HepG2 (cell line): ENCODE results near the gene TF.

ENCODE experiments used
- CENPX ChIP-seq: sonication (generic); formaldehyde crosslinking; IDR thresholded peaks from 2 replicates; pipeline ENCODE4 v1.9.0; 2021; ENCODE audit warnings: mild to moderate bottlenecking, missing genetic modification reagents, moderate library complexity
- CTCF ChIP-seq: sonication (generic); formaldehyde crosslinking; IDR thresholded peaks from 2 replicates; pipeline ENCODE4 v1.5.0; 2020; ENCODE audit warnings: mild to moderate bottlenecking, missing genetic modification reagents, moderate library complexity
- HDAC2 ChIP-seq: sonication (generic); formaldehyde crosslinking; IDR thresholded peaks from 2 replicates; pipeline ENCODE4 v1.4.0; 2020; ENCODE audit warnings: missing genetic modification reagents
- NKX3-1 ChIP-seq: sonication (generic); formaldehyde crosslinking; IDR thresholded peaks from 2 replicates; pipeline ENCODE4 v1.5.0; 2020; ENCODE audit warnings: missing genetic modification reagents
- POLR2A ChIP-seq, 2 experiments: IDR thresholded peaks; 2 replicates each; pipeline ENCODE4 v1.6.1; 2011; ENCODE audit warnings: low read depth in 2 of 2, low read length in 2 of 2, mild to moderate bottlenecking in 1 of 2, moderate library complexity in 1 of 2; ENCODE audit not compliant: insufficient read depth in 1 of 2
- SRSF9 ChIP-seq: fragments of 200-400 bp; formaldehyde crosslinking; IDR thresholded peaks from 2 replicates; pipeline ENCODE4 v1.6.1; 2018; ENCODE audit warnings: borderline replicate concordance, mild to moderate bottlenecking, low read depth, low read length; ENCODE audit not compliant: insufficient read depth, poor library complexity, severe bottlenecking
- SUZ12 ChIP-seq: fragments of 150-350 bp; IDR thresholded peaks from 2 replicates; pipeline ENCODE4 v1.6.1; 2014; ENCODE audit warnings: low read depth, low read length
- ZNF788 ChIP-seq: sonication (generic); formaldehyde crosslinking; IDR thresholded peaks from 2 replicates; pipeline ENCODE4 v1.5.0; 2020; ENCODE audit warnings: mild to moderate bottlenecking, missing genetic modification reagents, borderline replicate concordance

- TF ChIP-seq CTCF (CRISPR knock-in tag) = no peak
- no peak for TF ChIP-seq CENPX (CRISPR knock-in tag)
- no peak for TF ChIP-seq ZNF788 (CRISPR knock-in tag)
- TF ChIP-seq NKX3-1 (CRISPR knock-in tag) = no peak
- no peak for TF ChIP-seq SUZ12
- no peak for TF ChIP-seq POLR2A (IDR thresholded peaks at IDR 0.05; ENCODE audit: insufficient read depth in 1 of 2, low read depth in 2 of 2, low read length in 2 of 2)
- no peak for TF ChIP-seq HDAC2 (CRISPR knock-in tag)
- no peak for TF ChIP-seq SRSF9
Observed at GRCh38 chr3:133812872-133813271, 66.7 kb downstream of the TF start.
